HG03575 (cell line): ENCODE measurements around the gene TMEM168.
A peak's percentile ranks its signal among the peaks of the same experiment; 100 is the strongest.
"Not testable (repeated sequence)": the region's sequence is repeated elsewhere in the genome, so short reads cannot be mapped to it uniquely, and the experiment has no call there.

Source experiments
- ATAC-seq: cut with Tn5 transposase; IDR thresholded peaks from one replicate; pipeline ENCODE4 v1.9.1; 2021; ENCODE audit not compliant: unreplicated experiment, insufficient number of reproducible peaks, low FRiP score; ENCODE audit errors: extremely low read depth

Gene TMEM168

GRCh38 chr7:112789817-112790585, at the start of gene TMEM168:
Gene TMEM168 (minus strand): TSS chr7:112790393. CDS start chr7:112784825, 5,568 bp downstream.
- ATAC-seq, result peak; percentile 48

- not testable (repeated sequence) for ATAC-seq
Measured at GRCh38 chr7:112835928-112836327, 45.7 kb upstream of the TMEM168 start.

GRCh38 chr7:112833082-112833481, 42.9 kb upstream of the TMEM168 start:
- ATAC-seq, result no peak

- no peak for ATAC-seq
Measured at GRCh38 chr7:112830769-112831168, 40.6 kb upstream of the TMEM168 start.

GRCh38 chr7:112828696-112829095, 38.5 kb upstream of the TMEM168 start:
- ATAC-seq, result no peak

GRCh38 chr7:112821345-112821744, 31.2 kb upstream of the TMEM168 start:
- no peak for ATAC-seq

GRCh38 chr7:112819536-112819935, 29.3 kb upstream of the TMEM168 start:
- no peak for ATAC-seq

GRCh38 chr7:112806156-112806555, 16.0 kb upstream of the TMEM168 start:
- no peak for ATAC-seq

- no peak for ATAC-seq
Measured at GRCh38 chr7:112802406-112802805, 12.2 kb upstream of the TMEM168 start.

- ATAC-seq, result no peak
Measured at GRCh38 chr7:112800486-112800885, 10.3 kb upstream of the TMEM168 start.

- no peak for ATAC-seq
Measured at GRCh38 chr7:112799448-112800120, 9.4 kb upstream of the TMEM168 start.

- ATAC-seq, result no peak
Measured at GRCh38 chr7:112798274-112799159, 8.3 kb upstream of the TMEM168 start.

- ATAC-seq, result not testable (repeated sequence)
Measured at GRCh38 chr7:112796552-112796951, 6.4 kb upstream of the TMEM168 start.

- ATAC-seq, result no peak
Measured at GRCh38 chr7:112792441-112792840, 2.2 kb upstream of the TMEM168 start.

GRCh38 chr7:112791465-112792168, 1.4 kb upstream of the TMEM168 start:
- no peak for ATAC-seq

- peak; percentile 60 for ATAC-seq
Measured at GRCh38 chr7:112790586-112791003, 402 bp upstream of the TMEM168 start.

GRCh38 chr7:112789453-112789816, 758 bp downstream of the TMEM168 start:
- no peak for ATAC-seq

GRCh38 chr7:112788778-112789343, 1.3 kb downstream of the TMEM168 start:
- no peak for ATAC-seq

GRCh38 chr7:112784603-112785002, 5.6 kb downstream of the TMEM168 start:
- ATAC-seq, result no peak
